ENCODE data around the gene UST.
"Not testable (repeated sequence)": the region's sequence is repeated elsewhere in the genome, so short reads cannot be mapped to it uniquely, and the experiment has no call there.

The UST gene

GRCh38 chr6:149003560-149003959 lies 256.7 kb downstream of the UST start:
- intact Hi-C loops (cut with DNase I): no loop called here
- DNase-seq: no peak

- DNase-seq: no peak
- intact Hi-C loops (cut with DNase I): no loop called here
Observed at GRCh38 chr6:149004664-149005063, 257.8 kb downstream of the UST start.

- DNase-seq; intact Hi-C loops (cut with DNase I): not testable (repeated sequence)
Observed at GRCh38 chr6:149006236-149006635, 259.4 kb downstream of the UST start.

- intact Hi-C loops (cut with DNase I): no loop called here
- DNase-seq: no peak
Observed at GRCh38 chr6:149006671-149007070, 259.8 kb downstream of the UST start.

- no peak for DNase-seq
- intact Hi-C loops (cut with DNase I): no loop called here
Observed at GRCh38 chr6:149007846-149008245, 261.0 kb downstream of the UST start.

- DNase-seq: no peak
- intact Hi-C loops (cut with DNase I): no loop called here
Observed at GRCh38 chr6:149008741-149009140, 261.9 kb downstream of the UST start.

- no peak for DNase-seq
- intact Hi-C loops (cut with DNase I): no loop called here
Observed at GRCh38 chr6:149012040-149012545, 265.3 kb downstream of the UST start.

- DNase-seq: peak in 5 of 42 donors; percentile 10 to 49 (median 25)
- intact Hi-C loops (cut with DNase I): no loop called here
Observed at GRCh38 chr6:149013586-149014344, 266.9 kb downstream of the UST start.

- DNase-seq: peak in 3 of 42 donors; percentile 11 to 26 (median 22)
- intact Hi-C loops (cut with DNase I): no loop called here
Observed at GRCh38 chr6:149014631-149015534, 268.1 kb downstream of the UST start.

GRCh38 chr6:149015535-149016525 lies 269.0 kb downstream of the UST start:
- DNase-seq: peak in 2 of 42 donors; percentile 18 to 19
- intact Hi-C loops (cut with DNase I): no loop called here

- intact Hi-C loops (cut with DNase I): no loop called here
- no peak for DNase-seq
Observed at GRCh38 chr6:149016716-149017115, 269.9 kb downstream of the UST start.

GRCh38 chr6:149020319-149020718 lies 273.5 kb downstream of the UST start:
- intact Hi-C loops (cut with DNase I): loop anchor here (10.0 kb wide), 1 partner anchor 494 kb away; no protein-coding TSS in a partner anchor
- peak in 3 of 42 donors; percentile 41 to 55 (median 43) for DNase-seq

GRCh38 chr6:149024361-149024760 lies 277.5 kb downstream of the UST start:
- intact Hi-C loops (cut with DNase I): loop anchor here (10.0 kb wide), 1 partner anchor 490 kb away; no protein-coding TSS in a partner anchor
- no peak for DNase-seq

- intact Hi-C loops (cut with DNase I): loop anchor here (5.0 to 10.0 kb wide), 2 partner anchors 407 to 490 kb away; no protein-coding TSS in a partner anchor
Observed at GRCh38 chr6:149025061-149025460, 278.2 kb downstream of the UST start.

GRCh38 chr6:149026530-149026942 lies 279.7 kb downstream of the UST start:
- intact Hi-C loops (cut with DNase I): loop anchor here (5.0 to 10.0 kb wide), 2 partner anchors 406 to 488 kb away; no protein-coding TSS in a partner anchor
- no peak for DNase-seq

More at GRCh38 chr6:149025061-149025460, 278.2 kb downstream of the UST start:
- no peak for DNase-seq

GRCh38 chr6:149027484-149027883 lies 280.7 kb downstream of the UST start:
- intact Hi-C loops (cut with DNase I): loop anchor here (5.0 to 10.0 kb wide), 2 partner anchors 405 to 487 kb away; no protein-coding TSS in a partner anchor
- no peak for DNase-seq

- peak in 34 of 42 donors; percentile 31 to 90 (median 74) for DNase-seq
- intact Hi-C loops (cut with DNase I): loop anchor here (5.0 to 10.0 kb wide), 2 partner anchors 403 to 486 kb away; no protein-coding TSS in a partner anchor
Observed at GRCh38 chr6:149028767-149029405, 282.1 kb downstream of the UST start.

Measured in head of caudate nucleus (tissue), 42 donors.